SHP77 (cell line): ENCODE measurements around the gene CATSPER1.
A peak's percentile ranks its signal among the peaks of the same experiment; 100 is the strongest.

Experiments used
- DNase-seq, 2 experiments: peaks; one replicate each; lab custom pipeline; 2025; lab: John Stamatoyannopoulos, UW

The CATSPER1 gene

DNA sequence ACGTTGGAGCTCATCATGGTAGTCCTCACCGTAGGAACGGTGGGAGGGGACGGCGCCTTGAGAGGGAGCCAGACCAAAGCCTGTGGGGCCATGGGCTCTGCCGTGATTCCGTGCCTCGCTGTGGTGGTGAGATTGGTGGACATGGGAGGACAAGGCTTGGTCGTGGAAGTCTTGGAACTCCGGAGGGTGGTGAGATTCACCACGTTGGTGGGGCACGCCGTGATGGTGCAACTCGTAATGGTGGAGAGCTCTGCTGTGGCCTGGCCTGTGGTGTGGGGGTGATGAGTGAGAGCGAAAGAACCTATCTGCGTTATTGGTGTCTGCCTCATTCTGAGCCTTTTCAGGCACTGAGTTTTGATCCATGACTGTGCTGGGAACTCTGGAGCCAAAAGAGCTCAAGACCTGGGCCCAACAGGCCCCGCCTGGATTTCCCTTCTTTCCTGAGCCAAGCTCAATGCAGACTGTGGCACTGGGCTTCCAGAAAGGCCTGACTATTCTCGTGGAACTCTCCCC, at the start of gene CATSPER1:
Gene CATSPER1 (minus strand): TSS at position 463 of the 513 bp plus-strand sequence. CDS start 100 bp downstream, at position 363.
- no peak for DNase-seq

DNA sequence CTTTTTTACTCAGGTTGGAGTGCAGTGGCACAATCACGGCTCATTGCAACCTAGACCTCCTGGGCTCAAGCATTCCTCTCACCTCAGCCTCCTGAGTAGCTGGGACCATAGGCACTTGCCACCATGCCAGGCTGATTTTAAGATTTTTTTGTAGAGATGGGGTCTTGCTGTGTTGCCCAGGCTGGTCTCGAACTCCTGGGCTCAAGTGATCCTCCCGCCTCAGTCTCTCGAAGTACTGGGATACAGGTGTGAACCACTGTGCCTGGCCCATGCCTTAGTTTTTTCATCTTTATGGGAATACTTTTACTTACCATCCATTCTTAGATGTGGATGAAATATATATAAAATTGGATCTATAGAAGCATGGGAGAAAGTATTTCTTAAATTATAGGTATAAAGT, 49.0 kb upstream of the CATSPER1 start:
- DNase-seq = no peak

DNA sequence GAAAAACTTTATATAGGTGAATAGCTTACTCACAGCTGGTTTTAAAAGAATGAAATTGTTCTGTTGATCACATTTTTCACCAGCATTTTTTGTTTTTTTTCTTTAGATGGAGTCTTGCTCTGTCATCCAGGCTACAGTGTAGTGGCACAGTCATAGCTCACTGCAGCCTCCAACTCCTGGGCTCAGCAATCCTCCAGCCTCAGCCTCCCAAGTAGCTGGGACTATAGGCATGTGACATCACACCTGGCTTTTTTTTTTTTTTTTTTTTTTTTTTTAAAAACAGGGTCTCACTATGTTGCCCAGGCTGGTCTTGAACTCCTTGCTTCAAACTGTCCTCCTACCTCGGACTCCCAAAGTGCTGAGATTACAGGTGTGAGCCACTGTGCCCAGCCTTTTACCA, 47.4 kb upstream of the CATSPER1 start:
- no peak for DNase-seq

DNA sequence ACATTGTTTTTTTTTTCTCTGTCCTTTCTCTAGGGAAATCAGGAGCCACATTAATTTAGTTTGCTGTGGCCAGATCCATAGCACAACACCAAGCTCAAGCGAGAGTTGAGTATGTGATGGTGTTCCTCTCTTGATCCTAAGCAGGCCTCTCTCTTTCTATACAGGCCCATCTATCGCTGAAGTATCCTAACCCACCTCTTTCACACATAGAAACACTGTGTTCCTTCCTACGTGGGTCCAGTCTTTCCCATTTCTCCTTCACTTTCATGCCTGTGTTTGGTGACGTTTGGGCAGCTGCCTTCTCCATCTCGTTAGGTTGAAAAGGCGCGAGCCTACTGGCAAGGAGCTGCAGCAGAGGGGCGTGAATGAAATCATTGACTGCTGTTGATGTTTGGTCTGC, 46.2 kb upstream of the CATSPER1 start:
- DNase-seq = no peak

DNA sequence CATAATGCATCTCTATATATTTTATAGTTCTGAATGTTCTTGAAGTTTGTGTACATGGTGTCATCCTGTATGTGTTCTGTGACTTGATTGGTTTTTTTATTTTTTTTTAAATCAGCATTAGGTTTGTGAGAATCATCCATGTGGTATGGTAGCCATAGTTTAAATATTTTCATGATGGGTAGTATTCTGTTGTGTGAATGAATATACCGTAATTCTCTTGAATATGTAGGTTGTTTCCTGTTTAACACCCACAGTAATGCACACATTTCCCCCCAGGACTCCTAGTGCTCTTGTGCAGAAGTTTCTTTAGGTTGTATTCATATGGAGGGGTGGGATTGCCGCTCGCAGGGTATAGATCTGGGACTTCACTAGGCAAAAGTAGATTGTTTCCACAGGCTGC, 45.8 kb upstream of the CATSPER1 start:
- no peak for DNase-seq

DNA sequence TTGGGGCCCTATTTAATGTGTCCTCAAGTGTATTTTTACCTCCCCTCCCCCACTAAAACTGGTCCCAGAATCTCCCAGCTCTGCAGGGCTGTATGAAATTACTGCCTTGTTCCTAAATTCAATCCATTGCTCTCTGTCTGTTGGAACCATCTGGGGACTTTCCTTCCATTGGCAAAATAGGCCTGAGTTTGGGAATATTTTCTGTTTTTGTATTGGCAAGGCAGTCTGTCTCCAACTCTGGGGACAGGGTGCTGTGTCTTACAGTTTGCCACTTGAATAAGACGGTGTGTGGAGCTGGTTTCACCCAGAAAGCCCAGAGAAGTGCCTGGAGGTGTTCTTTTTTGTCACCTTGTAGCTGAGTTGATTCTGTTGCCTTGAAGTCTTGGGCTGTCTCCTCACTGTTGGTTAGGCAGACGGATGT, 45.1 kb upstream of the CATSPER1 start:
- DNase-seq = no peak

DNA sequence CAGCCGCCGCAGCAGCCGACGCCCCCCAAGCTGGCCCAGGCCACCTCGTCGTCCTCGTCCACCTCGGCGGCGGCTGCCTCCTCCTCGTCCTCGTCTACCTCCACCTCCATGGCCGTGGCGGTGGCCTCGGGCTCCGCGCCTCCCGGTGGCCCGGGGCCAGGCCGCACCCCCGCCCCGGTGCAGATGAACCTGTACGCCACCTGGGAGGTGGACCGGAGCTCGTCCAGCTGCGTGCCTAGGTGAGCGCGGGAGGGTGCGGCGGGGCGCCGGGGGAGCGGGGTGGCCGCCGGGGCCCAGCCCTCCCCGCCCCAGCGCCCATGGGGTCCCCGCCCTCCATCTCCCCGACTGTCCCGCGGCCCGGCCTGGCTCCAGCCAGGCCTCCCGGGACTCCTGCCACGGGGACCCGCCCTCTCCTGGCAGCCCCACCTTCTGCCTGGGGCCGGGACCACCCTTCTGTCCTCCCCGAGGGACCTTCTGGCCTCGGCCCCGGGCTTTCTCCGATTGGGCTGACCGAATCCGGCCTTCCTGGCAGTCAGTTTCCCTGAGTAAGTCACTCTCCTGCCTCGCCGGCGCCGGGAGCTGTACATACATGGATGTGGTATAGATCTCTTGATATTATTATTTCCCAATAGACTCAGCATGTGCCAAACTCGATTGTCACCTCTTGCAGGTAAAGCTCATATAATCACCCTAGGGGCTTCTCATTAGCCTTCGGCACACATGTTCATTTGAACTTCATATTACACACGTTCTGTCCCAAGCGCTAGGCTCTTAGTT, 44.5 kb upstream of the CATSPER1 start:
- peak in 1 of 2 experiments; percentile 28 for DNase-seq

DNA sequence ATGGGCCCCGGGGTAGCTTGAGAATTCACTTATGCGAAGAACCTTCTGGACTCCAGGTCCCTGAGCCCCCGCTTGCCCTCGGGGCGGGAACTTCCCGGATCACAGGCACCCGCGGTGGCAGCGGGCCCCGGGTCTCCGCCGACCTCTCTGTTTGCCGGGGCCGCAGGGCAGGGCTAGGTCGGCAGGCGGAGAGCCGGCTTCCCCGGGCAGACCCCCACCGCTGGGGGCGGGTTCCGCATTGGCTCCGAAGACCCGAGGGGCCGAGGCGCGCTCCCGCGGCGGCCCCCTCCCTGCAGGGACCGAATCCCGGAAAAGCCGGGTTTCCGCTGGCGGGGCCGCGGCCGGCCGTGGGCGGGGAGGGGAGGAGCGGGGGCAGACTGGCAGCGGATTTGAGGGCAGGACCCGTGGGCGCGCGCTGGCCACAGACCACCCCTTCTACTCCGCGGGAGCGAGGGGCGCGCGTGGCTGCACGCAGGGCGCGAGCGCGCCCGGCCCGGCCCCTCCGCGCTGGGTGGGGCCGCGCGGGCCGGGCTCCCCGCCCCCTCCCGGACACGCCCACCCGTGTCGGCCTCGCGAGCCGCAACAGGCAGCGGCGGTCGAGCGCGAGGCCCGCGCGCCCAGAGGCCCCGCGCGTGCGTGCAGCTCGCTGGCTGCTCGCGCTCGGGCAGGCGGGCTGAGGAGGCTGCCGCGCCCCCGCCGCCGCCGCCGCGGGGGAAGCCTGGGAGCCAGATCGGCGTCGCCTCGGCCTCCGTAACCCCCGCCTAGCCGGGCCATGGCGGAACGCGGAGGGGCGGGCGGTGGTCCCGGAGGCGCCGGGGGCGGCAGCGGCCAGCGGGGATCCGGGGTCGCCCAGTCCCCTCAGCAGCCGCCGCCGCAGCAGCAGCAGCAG, 43.7 kb upstream of the CATSPER1 start, which contains the start of gene PACS1:
Gene PACS1 (plus strand): TSS at position 558 of the 889 bp plus-strand sequence. CDS start 215 bp downstream, at position 773.
- peak in 1 of 2 experiments; percentile 40 for DNase-seq

DNA sequence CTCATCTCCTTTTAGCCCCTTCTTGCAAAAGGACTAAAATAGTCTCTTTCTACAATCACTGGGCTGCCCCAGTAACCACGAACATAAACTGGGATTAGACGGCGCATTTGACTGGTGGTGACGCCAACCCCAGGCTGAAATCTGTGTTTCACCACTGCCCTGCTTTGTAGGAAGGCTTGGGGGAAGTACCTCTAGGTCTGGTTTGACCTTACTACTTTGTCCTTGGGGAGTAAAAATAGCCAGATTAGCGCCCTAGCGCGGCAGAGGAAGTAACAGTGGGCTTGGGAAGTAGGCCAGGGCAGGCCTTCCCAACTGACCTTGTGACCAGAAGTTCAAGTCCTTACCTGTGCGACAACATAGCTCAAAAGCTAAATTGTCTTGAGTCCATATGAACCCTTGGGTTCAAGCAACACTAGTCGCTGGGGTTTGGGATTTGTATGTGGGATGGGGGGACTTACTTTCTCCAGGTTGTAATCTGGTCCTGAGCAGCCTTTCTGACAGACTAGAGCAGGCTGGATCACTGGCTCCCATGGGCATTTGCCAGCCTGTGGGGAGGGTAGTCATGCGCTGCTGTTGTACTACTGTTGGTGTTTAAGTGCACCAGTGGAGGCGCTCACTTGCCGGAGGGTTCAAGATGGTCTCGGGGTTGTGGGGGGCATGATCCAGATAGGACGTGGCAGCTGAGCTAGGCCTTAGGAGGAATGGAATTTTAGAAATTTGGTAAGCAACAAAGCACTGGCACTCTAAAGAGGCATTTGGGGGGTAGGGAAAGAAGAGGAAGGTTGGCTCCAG, 42.8 kb upstream of the CATSPER1 start:
- peak in 1 of 2 experiments; percentile 33 for DNase-seq

DNA sequence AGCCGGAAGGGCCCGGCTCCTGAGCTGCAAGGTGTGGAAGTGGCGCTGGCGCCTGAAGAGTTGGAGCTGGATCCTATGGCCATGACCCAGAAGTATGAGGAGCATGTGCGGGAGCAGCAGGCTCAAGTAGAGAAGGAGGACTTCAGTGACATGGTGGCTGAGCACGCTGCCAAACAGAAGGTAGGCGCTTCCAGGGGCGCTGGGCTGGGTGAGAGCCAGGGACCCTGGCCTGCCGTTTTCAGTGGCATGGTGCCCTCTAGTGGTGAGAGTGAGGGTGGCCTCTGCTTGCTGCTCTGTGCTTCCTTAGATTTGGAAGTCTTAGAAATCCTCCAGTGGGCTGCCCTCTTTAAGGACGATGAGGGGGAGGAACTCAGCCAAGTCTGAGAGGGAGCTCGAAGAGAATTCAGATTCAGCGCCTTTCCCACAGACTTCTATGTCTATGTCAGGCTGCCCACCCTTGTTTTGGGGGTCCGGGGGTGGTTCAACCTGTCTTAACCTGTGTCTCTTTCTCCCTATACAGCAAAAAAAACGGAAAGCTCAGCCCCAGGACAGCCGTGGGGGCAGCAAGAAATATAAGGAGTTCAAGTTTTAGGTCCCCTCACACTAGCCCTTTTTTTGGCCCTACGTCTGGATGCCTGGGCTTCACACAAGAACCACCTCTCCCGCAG, 42.0 kb upstream of the CATSPER1 start:
- peak; percentile 40 to 52 for DNase-seq

DNA sequence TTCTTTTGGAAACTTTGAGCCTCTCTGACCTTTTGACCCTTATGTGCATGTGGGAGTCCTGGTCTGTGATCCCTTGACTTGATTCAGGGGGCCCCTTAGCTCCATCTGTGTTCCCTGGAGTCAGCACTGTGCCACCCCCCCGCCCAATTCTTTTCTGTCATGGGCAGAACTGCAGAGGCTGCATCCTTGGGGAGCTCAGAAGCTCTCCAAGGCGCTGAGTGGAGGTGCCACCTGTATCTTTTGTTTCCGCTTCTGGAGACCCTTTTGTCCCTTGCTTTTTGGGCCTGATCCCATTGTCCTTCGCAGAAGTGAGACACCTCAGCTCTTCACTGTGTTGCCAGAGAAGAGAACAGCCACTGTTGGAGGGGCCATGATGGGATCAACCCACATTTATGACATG, 41.4 kb upstream of the CATSPER1 start:
- DNase-seq = no peak

DNA sequence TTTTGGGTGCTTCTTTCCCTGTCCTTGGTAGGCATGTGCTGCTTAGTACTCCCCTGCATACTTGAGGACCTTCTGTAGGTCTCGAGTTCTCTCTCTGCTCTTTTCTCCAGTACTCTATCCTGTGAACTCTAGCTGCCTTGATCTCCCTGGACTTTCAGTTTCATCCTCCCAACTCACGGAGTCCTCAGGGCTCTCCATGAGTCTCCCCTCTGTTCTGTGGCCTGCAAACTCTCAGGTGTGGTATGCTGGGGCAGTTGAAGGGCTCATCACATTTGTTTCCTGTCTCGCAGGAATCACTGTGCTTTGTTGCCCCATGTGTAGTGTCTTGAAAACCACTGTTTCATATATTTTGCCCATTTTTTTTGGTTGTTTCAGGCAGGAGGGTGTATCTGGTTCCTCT, 40.5 kb upstream of the CATSPER1 start:
- DNase-seq = no peak

DNA sequence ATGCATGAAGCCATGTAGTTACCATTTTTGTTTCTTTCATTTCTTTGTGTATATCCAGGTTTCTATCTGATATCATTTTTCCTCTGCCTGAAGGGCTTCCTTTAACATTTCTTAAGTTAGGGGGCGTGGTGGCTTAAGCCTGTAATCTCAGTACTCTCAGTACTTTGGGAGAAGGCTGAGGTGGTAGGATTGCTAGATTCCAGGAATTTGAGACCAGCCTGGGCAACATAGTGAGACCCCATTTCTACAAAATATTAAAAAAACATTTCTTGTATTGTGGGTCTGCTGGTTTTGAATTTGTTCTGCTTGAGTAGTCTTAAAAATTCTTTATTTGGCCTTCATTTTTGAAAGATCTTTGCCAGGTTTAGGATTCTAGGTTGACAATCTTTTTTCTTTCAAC, 38.3 kb upstream of the CATSPER1 start:
- DNase-seq = no peak

DNA sequence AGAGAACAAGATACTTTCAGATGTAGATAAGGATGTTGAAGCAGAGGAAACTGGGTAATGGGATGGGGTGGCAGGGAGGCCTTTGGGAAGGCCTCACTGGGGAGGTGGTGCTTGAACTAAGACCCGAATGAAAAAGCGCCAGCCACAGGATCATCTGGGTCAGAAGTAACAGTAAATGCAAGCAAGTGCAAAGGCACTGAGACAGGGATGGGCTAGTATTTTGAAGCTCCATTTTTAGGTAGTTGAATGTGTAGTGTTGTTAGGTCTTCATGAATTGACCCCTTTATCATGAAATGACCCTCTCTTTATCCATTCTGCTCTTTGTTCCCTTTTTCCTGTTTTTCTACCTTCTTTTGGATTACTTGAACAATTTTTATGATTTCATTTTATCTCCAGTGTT, 37.6 kb upstream of the CATSPER1 start:
- no peak for DNase-seq

DNA sequence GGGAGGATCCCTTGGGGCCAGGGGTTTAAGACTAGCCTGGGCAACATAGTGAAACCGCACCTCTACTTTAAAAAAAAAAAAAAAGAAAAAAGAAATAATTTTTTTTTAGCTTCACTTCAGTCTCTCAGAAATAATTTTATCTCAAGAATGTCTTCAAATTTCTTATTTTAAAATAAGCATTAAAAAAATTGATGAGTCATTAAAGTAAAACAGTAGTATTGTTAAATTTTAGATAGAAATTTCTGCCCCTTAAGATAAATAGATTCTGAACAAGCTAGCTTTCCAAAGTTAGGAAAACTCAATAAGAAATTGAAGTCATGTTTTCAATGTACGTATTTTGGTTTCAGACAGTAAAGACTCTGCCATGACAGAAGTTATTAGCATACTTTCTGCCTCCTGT, 36.1 kb upstream of the CATSPER1 start:
- DNase-seq = no peak

DNA sequence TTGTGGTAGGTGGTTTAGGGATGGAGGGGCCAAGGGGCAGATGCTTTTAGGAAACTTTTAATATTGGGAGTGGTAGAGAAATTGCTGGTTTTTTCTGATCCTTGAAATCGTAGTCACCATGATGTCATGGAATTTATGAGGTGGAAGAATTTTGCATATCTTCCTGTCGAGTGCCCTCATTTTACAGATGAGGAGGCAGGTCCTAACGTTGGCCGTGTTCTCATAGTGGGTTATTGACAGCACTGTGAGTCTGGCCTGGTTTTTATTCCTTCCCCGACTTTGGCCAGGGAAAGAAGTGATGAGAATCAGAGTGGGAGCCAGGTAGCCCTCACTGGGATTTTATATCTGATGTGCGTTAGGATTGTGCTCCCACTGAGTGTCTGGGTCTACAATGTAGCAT, 35.0 kb upstream of the CATSPER1 start:
- no peak for DNase-seq

DNA sequence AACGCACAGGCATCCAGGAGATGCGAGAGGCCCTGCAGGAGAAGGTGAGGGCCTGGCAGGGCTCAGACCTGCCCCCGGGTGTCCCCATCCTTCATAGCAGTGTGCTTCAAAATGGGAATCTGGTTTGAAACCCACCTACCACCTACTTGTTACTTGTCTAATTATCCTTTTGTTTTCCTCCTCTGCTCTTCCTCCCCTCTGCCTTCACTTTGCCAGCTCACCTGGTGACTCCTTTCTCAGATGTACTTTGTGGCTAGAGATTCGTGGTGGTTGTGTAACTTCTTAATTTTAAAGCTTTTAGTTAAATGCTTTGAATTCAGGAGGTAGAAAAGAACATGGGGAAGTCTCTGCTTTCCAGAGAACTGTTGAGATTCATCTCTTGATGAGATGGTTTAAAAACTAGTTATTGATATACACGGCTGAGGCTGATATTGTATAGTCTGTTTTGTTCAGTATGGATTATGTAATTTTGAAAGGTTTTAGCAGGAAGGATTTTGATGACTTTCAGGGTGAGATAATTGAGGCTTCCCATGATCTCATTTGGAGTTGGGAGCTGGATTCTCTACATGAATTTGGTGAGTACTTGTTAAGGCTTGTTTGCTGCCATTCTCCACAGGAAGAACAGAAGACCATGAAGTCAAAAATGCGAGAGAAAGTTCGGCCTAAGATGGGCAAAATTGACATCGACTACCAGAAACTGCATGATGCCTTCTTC, 33.8 kb upstream of the CATSPER1 start:
- no peak for DNase-seq

DNA sequence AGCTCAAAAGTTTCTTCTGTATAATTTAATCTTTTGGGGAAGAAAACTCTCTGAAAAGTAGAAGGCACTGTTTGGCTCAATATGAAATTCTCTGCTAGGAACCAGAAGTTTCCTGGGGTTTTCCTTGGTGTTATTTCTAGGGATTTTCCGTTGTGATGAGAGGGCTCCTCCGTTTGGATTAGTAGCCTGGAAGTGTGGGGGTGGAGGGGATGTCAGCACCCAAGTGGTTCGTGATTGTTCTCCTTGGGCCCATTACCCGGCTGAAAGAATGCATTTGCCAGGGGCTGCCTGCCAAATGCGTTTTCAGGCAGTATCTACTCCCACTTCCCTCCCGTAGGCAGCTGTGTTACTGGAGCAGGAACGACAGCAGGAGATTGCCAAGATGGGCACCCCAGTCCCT, 30.2 kb upstream of the CATSPER1 start:
- DNase-seq = no peak

DNA sequence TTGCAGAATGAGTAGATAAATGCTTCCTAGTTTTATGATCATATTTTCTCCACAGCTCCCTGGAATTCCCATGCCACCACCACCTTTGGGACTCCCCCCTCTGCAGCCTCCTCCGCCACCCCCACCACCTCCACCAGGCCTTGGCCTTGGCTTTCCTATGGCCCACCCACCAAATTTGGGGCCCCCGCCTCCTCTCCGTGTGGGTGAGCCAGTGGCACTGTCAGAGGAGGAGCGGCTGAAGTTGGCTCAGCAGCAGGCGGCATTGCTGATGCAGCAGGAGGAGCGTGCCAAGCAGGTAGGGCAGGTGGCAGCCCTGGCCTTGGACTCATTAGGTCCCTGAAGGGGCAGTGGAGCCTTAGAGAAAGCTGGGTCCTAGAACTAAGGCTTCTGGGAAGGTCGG, 28.7 kb upstream of the CATSPER1 start:
- DNase-seq = no peak

DNA sequence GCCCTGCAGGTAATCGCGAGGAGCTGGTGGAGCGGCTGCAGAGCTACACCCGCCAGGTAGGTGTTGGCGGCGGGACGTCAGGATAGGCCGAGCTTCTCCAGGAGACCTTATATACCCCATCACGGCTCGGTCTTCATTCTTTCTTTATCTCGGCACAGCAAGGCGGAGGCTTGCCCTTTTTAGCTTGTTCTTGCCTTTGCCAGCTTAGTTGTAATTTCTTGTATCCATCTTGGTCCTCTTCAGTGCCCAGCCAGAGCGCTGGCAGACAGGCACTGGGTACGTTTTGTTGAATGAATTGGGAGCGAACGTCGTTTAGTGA, 26.3 kb upstream of the CATSPER1 start:
- no peak for DNase-seq
